Breast epithelium (tissue), 4 donors: ENCODE data around the gene TMEM182. TPM values are rescaled to one million over a fixed set of nuclear protein-coding genes. Genes with fewer than 3 reads are reported as not detected.

ENCODE experiments used
- DNase-seq, 2 donors: peaks; one replicate each; pipeline ENCODE4 v3.0.0-alpha.2; 2019; ENCODE audit warnings: low spot score in 2 of 2
- H3K27ac ChIP-seq, 2 donors: fragments of 200-600 bp; sonication (generic) in 1 of 2; one replicate each; pipeline ENCODE4 v1.5.1; 2016 to 2019; ENCODE audit warnings: mild to moderate bottlenecking in 1 of 2
- H3K27me3 ChIP-seq, 2 donors: fragments of 200-600 bp; sonication (generic) in 1 of 2; one replicate each; pipeline versions ENCODE4 v1.5.1 to v1.6.0; 2017 to 2019; ENCODE audit warnings: control low read depth in 1 of 2, mild to moderate bottlenecking in 1 of 2
- H3K36me3 ChIP-seq: fragments of 200-600 bp; one replicate; pipeline ENCODE4 v1.5.1; 2019
- H3K4me1 ChIP-seq, 2 donors: fragments of 200-600 bp; sonication (generic); one replicate each; pipeline ENCODE4 v1.5.1; 2016 to 2019; ENCODE audit warnings: control low read depth in 1 of 2
- H3K4me3 ChIP-seq, 3 donors: fragments of 200-600 bp; sonication (generic); 1 replicate in 2 of 3; 2 replicates in 1 of 3; pipeline ENCODE4 v1.5.1; 2016 to 2019; ENCODE audit warnings: mild to moderate bottlenecking in 3 of 3, moderate library complexity in 2 of 3
- H3K9me3 ChIP-seq, 2 donors: fragments of 200-600 bp; sonication (generic) in 1 of 2; one replicate each; pipeline ENCODE4 v1.5.1; 2016 to 2019; ENCODE audit warnings: control low read depth in 1 of 2
- POLR2A ChIP-seq: fragments of 450-650 bp; IDR thresholded peaks from one replicate; pipeline ENCODE4 v1.6.1; 2016; ENCODE audit warnings: antibody characterized with exemption, mild to moderate bottlenecking, moderate library complexity
- POLR2AphosphoS5 ChIP-seq, 3 donors: sonication (generic); formaldehyde crosslinking; IDR thresholded peaks; one replicate each; pipeline ENCODE4 v1.6.1; 2017; ENCODE audit warnings: antibody characterized with exemption in 3 of 3
- intact Hi-C: fragments of 100-400 bp; cut with DNase I; formaldehyde crosslinking; loops from one replicate; pipeline ENCODE4 v1.15.1; 2023; ENCODE audit warnings: low total_unique reads
- total RNA-seq, 3 donors: library from RNA; depleted of rRNA; stranded (reverse); fragments of >200 nt; gene quantifications; one replicate each; pipeline ENCODE4 v1.1.0, GENCODE V29; 2016
- TF ChIP-seq, protein P1 (sequence below), 3 donors: fragments of 450-650 bp; IDR thresholded peaks; one replicate each; pipeline ENCODE4 v1.5.1; 2016 to 2017; ENCODE audit warnings: antibody characterized with exemption in 3 of 3, mild to moderate bottlenecking in 3 of 3, moderate library complexity in 3 of 3

TMEM182 gene
- total RNA-seq, 3 donors from 2014 or later, result 2.2 to 5.3 (median 3.3) TPM

DNA sequence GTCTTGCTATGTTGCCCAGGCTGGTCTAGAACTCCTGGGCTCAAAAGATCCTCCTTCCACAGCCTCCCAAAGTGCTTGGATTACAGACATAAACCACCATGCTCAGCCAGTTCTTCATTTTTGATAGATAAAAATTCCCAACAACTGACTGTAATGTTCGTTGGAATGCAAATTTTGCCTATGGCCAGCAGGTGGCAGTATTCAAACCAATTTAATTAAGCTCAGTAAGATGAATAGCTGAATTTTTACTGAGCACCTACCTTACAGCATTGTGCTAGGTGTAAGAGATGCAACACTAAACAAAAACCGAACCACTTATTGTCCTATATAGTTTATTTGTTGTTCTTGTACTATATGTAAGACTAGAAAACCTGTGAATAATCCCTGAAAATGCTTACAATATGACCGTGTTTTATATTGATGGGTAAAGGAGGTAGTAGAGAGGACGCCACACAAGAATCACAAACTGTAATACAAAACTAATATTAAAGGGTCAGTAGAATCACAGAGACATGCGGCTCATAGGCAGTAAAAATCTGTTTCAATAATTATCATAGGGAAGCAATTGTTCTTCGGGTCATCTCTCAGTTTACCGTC is 8.2 kb upstream of the TMEM182 start:
- intact Hi-C loops, result no loop called here

GRCh38 chr2:102754456-102755145 is 7.2 kb upstream of the TMEM182 start:
- intact Hi-C loops, result no loop called here

More for the DNA sequence above, 8.2 kb upstream of the TMEM182 start:
- TF ChIP-seq, protein P1, sequence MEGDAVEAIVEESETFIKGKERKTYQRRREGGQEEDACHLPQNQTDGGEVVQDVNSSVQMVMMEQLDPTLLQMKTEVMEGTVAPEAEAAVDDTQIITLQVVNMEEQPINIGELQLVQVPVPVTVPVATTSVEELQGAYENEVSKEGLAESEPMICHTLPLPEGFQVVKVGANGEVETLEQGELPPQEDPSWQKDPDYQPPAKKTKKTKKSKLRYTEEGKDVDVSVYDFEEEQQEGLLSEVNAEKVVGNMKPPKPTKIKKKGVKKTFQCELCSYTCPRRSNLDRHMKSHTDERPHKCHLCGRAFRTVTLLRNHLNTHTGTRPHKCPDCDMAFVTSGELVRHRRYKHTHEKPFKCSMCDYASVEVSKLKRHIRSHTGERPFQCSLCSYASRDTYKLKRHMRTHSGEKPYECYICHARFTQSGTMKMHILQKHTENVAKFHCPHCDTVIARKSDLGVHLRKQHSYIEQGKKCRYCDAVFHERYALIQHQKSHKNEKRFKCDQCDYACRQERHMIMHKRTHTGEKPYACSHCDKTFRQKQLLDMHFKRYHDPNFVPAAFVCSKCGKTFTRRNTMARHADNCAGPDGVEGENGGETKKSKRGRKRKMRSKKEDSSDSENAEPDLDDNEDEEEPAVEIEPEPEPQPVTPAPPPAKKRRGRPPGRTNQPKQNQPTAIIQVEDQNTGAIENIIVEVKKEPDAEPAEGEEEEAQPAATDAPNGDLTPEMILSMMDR (IDR thresholded peaks at IDR 0.05), result peak in 2 of 3 donors; percentile 46 to 47
- no peak for TF ChIP-seq POLR2AphosphoS5 (IDR thresholded peaks at IDR 0.05)
- Histone ChIP-seq H3K27me3 (no peaks in the 10 kb centered on the region), H3K4me3 (no peak overlapping the region), H3K4me1 (no peaks in the 10 kb centered on the region), H3K27ac (no peak overlapping the region), H3K36me3 (no peaks in the 10 kb centered on the region), H3K9me3 (no peaks in the 10 kb centered on the region)
- no peak for DNase-seq

GRCh38 chr2:102755284-102755683 is 6.5 kb upstream of the TMEM182 start:
- no peaks in the 10 kb centered on the region for H3K36me3 ChIP-seq
- H3K4me1 ChIP-seq, result no peaks in the 10 kb centered on the region
- H3K27ac ChIP-seq, result no peak overlapping the region
- H3K9me3 ChIP-seq, result no peaks in the 10 kb centered on the region
- H3K4me3 ChIP-seq, result no peak overlapping the region
- H3K27me3 ChIP-seq, result no peaks in the 10 kb centered on the region
- TF ChIP-seq POLR2AphosphoS5 (IDR thresholded peaks at IDR 0.05), result no peak
- TF ChIP-seq, protein P1 (IDR thresholded peaks at IDR 0.05), result no peak
- TF ChIP-seq POLR2A, result no peak
- DNase-seq, result no peak
- intact Hi-C loops, result no loop called here

More at GRCh38 chr2:102754456-102755145, 7.2 kb upstream of the TMEM182 start:
- Histone ChIP-seq H3K27ac (no peak overlapping the region), H3K4me1 (no peaks in the 10 kb centered on the region), H3K27me3 (no peaks in the 10 kb centered on the region), H3K4me3 (no peak overlapping the region), H3K9me3 (no peaks in the 10 kb centered on the region), H3K36me3 (no peaks in the 10 kb centered on the region)
- TF ChIP-seq, protein P1 (IDR thresholded peaks at IDR 0.05), result no peak
- TF ChIP-seq POLR2A (no peak), POLR2AphosphoS5 (IDR thresholded peaks at IDR 0.05) (no peak)
- no peak for DNase-seq

- no peak overlapping the region for H3K4me3 ChIP-seq
- intact Hi-C loops, result no loop called here
- TF ChIP-seq, protein P1 (IDR thresholded peaks at IDR 0.05), result no peak
- TF ChIP-seq POLR2A (no peak), POLR2AphosphoS5 (IDR thresholded peaks at IDR 0.05) (no peak)
Observed at GRCh38 chr2:102758439-102758838, 3.4 kb upstream of the TMEM182 start.

DNA sequence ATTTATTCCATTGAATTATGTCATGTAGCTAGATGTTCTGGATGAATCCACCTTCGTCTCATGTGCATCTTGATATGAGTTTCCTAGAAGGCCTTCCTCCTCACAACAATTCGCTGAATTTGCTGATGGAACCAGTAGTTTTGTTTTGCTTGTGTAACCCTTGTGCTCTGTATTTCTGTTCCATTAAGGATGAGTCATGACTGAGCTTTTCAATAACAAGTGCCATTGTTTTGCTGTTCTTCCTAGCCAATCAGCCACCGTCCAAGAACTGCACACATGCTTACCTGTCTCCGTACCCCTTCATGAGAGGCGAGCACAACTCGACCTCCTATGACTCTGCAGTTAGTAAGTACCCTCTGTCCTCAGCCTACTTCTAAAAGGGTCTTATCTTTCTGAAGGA is 2.3 kb downstream of the TMEM182 start:
- Histone ChIP-seq H3K4me3 (no peak overlapping the region), H3K9me3 (no peaks in the 10 kb centered on the region), H3K4me1 (no peaks in the 10 kb centered on the region), H3K36me3 (no peaks in the 10 kb centered on the region), H3K27me3 (no peaks in the 10 kb centered on the region), H3K27ac (no peak overlapping the region)
- TF ChIP-seq POLR2AphosphoS5 (IDR thresholded peaks at IDR 0.05) (no peak), POLR2A (no peak)
- TF ChIP-seq, protein P1 (IDR thresholded peaks at IDR 0.05), result no peak
- intact Hi-C loops, result no loop called here
- no peak for DNase-seq

More at GRCh38 chr2:102758439-102758838, 3.4 kb upstream of the TMEM182 start:
- no peaks in the 10 kb centered on the region for H3K4me1 ChIP-seq
- H3K27ac ChIP-seq, result no peak overlapping the region
- H3K27me3 ChIP-seq, result no peaks in the 10 kb centered on the region
- no peaks in the 10 kb centered on the region for H3K36me3 ChIP-seq
- no peak for DNase-seq
- H3K9me3 ChIP-seq, result no peaks in the 10 kb centered on the region
